Esophagus muscularis mucosa (tissue), 4 donors: ENCODE results near the gene TIMM21. TPM values are rescaled to one million over a fixed set of nuclear protein-coding genes. Genes with fewer than 3 reads are reported as not detected.

Experiments used
- DNase-seq: peaks from one replicate; pipeline ENCODE4 v3.0.0-alpha.2; 2017; ENCODE audit errors: extremely low spot score
- H3K27ac ChIP-seq, 4 donors: fragments of 200-600 bp; sonication (generic); replicated peaks in 1 of 4; 1 replicate in 3 of 4; 2 replicates in 1 of 4; pipeline ENCODE4 v1.5.1; 2016 to 2019; ENCODE audit warnings: mild to moderate bottlenecking in 1 of 4
- H3K27me3 ChIP-seq, 4 donors: fragments of 200-600 bp; sonication (generic); one replicate each; pipeline versions ENCODE4 v1.5.1 to v1.6.0; 2016 to 2019
- H3K36me3 ChIP-seq, 4 donors: fragments of 200-600 bp; sonication (generic); one replicate each; pipeline ENCODE4 v1.5.1; 2016 to 2019
- H3K4me1 ChIP-seq, 4 donors: fragments of 200-600 bp; sonication (generic); one replicate each; pipeline ENCODE4 v1.5.1; 2016 to 2019
- H3K4me3 ChIP-seq, 4 donors: fragments of 200-600 bp; sonication (generic); 1 replicate in 2 of 4; 2 replicates in 2 of 4; pipeline ENCODE4 v1.5.1; 2016 to 2019; ENCODE audit warnings: mild to moderate bottlenecking in 4 of 4, moderate library complexity in 1 of 4
- H3K9me3 ChIP-seq, 4 donors: fragments of 200-600 bp; sonication (generic); 1 replicate in 3 of 4; 2 replicates in 1 of 4; pipeline ENCODE4 v1.5.1; 2016 to 2019
- CTCF ChIP-seq, 3 experiments: fragments of 200-600 bp in 2 of 3; fragments of 450-650 bp in 1 of 3; sonication (generic) in 2 of 3; IDR thresholded peaks; one replicate each; pipeline ENCODE4 v1.5.1; 2017 to 2019; ENCODE audit warnings: antibody characterized with exemption in 3 of 3, mild to moderate bottlenecking in 2 of 3, moderate library complexity in 1 of 3
- EP300 ChIP-seq: sonication (generic); formaldehyde crosslinking; IDR thresholded peaks from one replicate; pipeline ENCODE4 v1.6.1; 2017; ENCODE audit warnings: antibody characterized with exemption
- POLR2A ChIP-seq: fragments of 450-650 bp; IDR thresholded peaks from one replicate; pipeline ENCODE4 v1.6.1; 2017; ENCODE audit warnings: antibody characterized with exemption, moderate library complexity, mild to moderate bottlenecking, low read depth
- POLR2AphosphoS5 ChIP-seq, 2 donors: sonication (generic); formaldehyde crosslinking; IDR thresholded peaks; one replicate each; pipeline ENCODE4 v1.6.1; 2017; ENCODE audit warnings: antibody characterized with exemption in 2 of 2
- WGBS: methylation state at CpG from one replicate; pipeline ENCODE4 v1.1.5; 2018; 5-methylcytosine and 5-hydroxymethylcytosine counted together
- intact Hi-C: fragments of 100-400 bp; cut with DNase I; formaldehyde crosslinking; loops from one replicate; pipeline ENCODE4 v1.15.1; 2023
- total RNA-seq, 4 donors: library from RNA; depleted of rRNA; stranded (reverse); fragments of >200 nt; gene quantifications; one replicate each; pipeline versions ENCODE4 v1.1.0 to v1.2.1, GENCODE V29; 2016

Gene TIMM21
- total RNA-seq, 4 donors from 2014 or later: 39.7 to 55.6 (median 46.7) TPM

- Histone ChIP-seq H3K9me3 (no peaks in the 10 kb centered on the region), H3K27ac (no peak overlapping the region), H3K4me1 (peaks cover 0 to 6% (median 3%) of the 10 kb centered on the region in 4 donors), H3K4me3 (no peak overlapping the region), H3K36me3 (no peaks in the 10 kb centered on the region), H3K27me3 (peaks cover 0 to 18% (median 0%) of the 10 kb centered on the region in 4 donors)
- DNase-seq: no peak
- 68% methylated on average over 3 of the region's 3 CpGs for WGBS
- intact Hi-C loops: no loop called here
- TF ChIP-seq POLR2AphosphoS5 (IDR thresholded peaks at IDR 0.05) (no peak), EP300 (no peak), POLR2A (no peak), CTCF (IDR thresholded peaks at IDR 0.05) (no peak)
These were observed 36.6 kb downstream of the TIMM21 start for GRCh38 chr18:74184875-74185274.

GRCh38 chr18:74185860-74186259 is 37.5 kb downstream of the TIMM21 start:
- H3K27ac ChIP-seq: no peak overlapping the region
- peaks cover 0 to 14% (median 0%) of the 10 kb centered on the region in 4 donors for H3K27me3 ChIP-seq
- peaks cover 0 to 6% (median 3%) of the 10 kb centered on the region in 4 donors for H3K4me1 ChIP-seq
- intact Hi-C loops: no loop called here
- 88% methylated on average over 2 of the region's 2 CpGs for WGBS
- DNase-seq: no peak
- no peaks in the 10 kb centered on the region for H3K9me3 ChIP-seq
- TF ChIP-seq CTCF (IDR thresholded peaks at IDR 0.05) (no peak), POLR2A (no peak), POLR2AphosphoS5 (IDR thresholded peaks at IDR 0.05) (no peak), EP300 (no peak)
- no peak overlapping the region for H3K4me3 ChIP-seq
- no peaks in the 10 kb centered on the region for H3K36me3 ChIP-seq

GRCh38 chr18:74186661-74187060 is 38.3 kb downstream of the TIMM21 start:
- 92% methylated on average over 3 of the region's 3 CpGs for WGBS
- no peak overlapping the region for H3K4me3 ChIP-seq
- TF ChIP-seq EP300 (no peak), POLR2AphosphoS5 (IDR thresholded peaks at IDR 0.05) (no peak), CTCF (IDR thresholded peaks at IDR 0.05) (no peak), POLR2A (no peak)
- peaks cover 0 to 6% (median 3%) of the 10 kb centered on the region in 4 donors for H3K4me1 ChIP-seq
- no peaks in the 10 kb centered on the region for H3K36me3 ChIP-seq
- no peak overlapping the region for H3K27ac ChIP-seq
- DNase-seq: no peak
- H3K27me3 ChIP-seq: peaks cover 0 to 18% (median 0%) of the 10 kb centered on the region in 4 donors
- intact Hi-C loops: no loop called here
- H3K9me3 ChIP-seq: no peaks in the 10 kb centered on the region

GRCh38 chr18:74190086-74190485 is 41.8 kb downstream of the TIMM21 start:
- DNase-seq: no peak
- Histone ChIP-seq H3K27ac (no peak overlapping the region), H3K36me3 (no peaks in the 10 kb centered on the region), H3K9me3 (no peaks in the 10 kb centered on the region), H3K4me3 (no peak overlapping the region), H3K27me3 (peaks cover 0 to 25% (median 0%) of the 10 kb centered on the region in 4 donors), H3K4me1 (peaks cover 0 to 6% (median 3%) of the 10 kb centered on the region in 4 donors)
- intact Hi-C loops: loop anchor here (10.0 kb wide), 1 partner anchor 315 kb away; no protein-coding TSS in a partner anchor
- TF ChIP-seq POLR2A (no peak), POLR2AphosphoS5 (IDR thresholded peaks at IDR 0.05) (no peak), CTCF (IDR thresholded peaks at IDR 0.05) (no peak), EP300 (no peak)
- 56% methylated on average over 4 of the region's 4 CpGs for WGBS

GRCh38 chr18:74191577-74191976 is 43.3 kb downstream of the TIMM21 start:
- WGBS: 82% methylated on average over 14 of the region's 14 CpGs
- TF ChIP-seq EP300 (no peak), CTCF (IDR thresholded peaks at IDR 0.05) (no peak), POLR2A (no peak), POLR2AphosphoS5 (IDR thresholded peaks at IDR 0.05) (no peak)
- no peak for DNase-seq
- Histone ChIP-seq H3K27ac (no peak overlapping the region), H3K36me3 (no peaks in the 10 kb centered on the region), H3K9me3 (no peaks in the 10 kb centered on the region), H3K4me3 (no peak overlapping the region), H3K4me1 (peaks cover 4 to 11% (median 5%) of the 10 kb centered on the region in 4 donors), H3K27me3 (peaks cover 0 to 29% (median 0%) of the 10 kb centered on the region in 4 donors)
- intact Hi-C loops: loop anchor here (10.0 kb wide), 1 partner anchor 313 kb away; no protein-coding TSS in a partner anchor
